NCI-H1930 (cell line): Measurements from ENCODE around the gene SOX2.
"Not testable (repeated sequence)": the region's sequence is repeated elsewhere in the genome, so short reads cannot be mapped to it uniquely, and the experiment has no call there.

Source experiments
- DNase-seq, 2 experiments: peaks; one replicate each; lab custom pipeline; 2025; lab: John Stamatoyannopoulos, UW

Gene SOX2

GRCh38 chr3:181757694-181758306, 46.1 kb downstream of the SOX2 start:
- DNase-seq, result no peak

GRCh38 chr3:181761906-181762305, 50.2 kb downstream of the SOX2 start:
- DNase-seq, result no peak

- DNase-seq, result not testable (repeated sequence)
These were observed 52.3 kb downstream of the SOX2 start for GRCh38 chr3:181764033-181764432.
